ENCODE measurements around the gene HSD3B2.

DNA sequence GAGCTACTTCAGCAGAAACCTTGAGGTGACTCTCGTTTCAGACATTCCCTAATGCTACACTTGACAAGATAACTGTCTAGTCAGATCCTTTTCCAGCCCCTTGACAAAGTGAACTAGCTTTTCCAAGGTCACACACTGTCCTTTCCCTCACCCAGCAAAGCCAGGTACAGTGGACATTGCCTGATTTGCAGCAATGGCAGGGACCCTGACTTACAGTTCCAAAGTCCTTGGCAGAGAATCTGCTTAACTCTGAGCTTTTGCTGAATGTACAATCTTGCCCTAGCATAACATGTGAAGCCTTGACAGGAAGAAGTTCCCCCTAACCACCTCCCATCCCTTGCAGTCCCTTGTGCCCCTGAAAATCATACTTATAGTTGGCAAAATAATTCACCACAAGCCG is 37.1 kb downstream of the HSD3B2 start:
- TF ChIP-seq, protein P1, sequence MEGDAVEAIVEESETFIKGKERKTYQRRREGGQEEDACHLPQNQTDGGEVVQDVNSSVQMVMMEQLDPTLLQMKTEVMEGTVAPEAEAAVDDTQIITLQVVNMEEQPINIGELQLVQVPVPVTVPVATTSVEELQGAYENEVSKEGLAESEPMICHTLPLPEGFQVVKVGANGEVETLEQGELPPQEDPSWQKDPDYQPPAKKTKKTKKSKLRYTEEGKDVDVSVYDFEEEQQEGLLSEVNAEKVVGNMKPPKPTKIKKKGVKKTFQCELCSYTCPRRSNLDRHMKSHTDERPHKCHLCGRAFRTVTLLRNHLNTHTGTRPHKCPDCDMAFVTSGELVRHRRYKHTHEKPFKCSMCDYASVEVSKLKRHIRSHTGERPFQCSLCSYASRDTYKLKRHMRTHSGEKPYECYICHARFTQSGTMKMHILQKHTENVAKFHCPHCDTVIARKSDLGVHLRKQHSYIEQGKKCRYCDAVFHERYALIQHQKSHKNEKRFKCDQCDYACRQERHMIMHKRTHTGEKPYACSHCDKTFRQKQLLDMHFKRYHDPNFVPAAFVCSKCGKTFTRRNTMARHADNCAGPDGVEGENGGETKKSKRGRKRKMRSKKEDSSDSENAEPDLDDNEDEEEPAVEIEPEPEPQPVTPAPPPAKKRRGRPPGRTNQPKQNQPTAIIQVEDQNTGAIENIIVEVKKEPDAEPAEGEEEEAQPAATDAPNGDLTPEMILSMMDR (IDR thresholded peaks at IDR 0.05): no peak
- TF ChIP-seq EZH2phosphoT487 (IDR thresholded peaks at IDR 0.05): no peak
